ENCODE measurements around the gene EIF2B1. TPM values are rescaled to one million over a fixed set of nuclear protein-coding genes. Genes with fewer than 3 reads are reported as not detected.

Gene EIF2B1
- total RNA-seq, 1 donor from 2014 or later = 28.1 TPM

DNA sequence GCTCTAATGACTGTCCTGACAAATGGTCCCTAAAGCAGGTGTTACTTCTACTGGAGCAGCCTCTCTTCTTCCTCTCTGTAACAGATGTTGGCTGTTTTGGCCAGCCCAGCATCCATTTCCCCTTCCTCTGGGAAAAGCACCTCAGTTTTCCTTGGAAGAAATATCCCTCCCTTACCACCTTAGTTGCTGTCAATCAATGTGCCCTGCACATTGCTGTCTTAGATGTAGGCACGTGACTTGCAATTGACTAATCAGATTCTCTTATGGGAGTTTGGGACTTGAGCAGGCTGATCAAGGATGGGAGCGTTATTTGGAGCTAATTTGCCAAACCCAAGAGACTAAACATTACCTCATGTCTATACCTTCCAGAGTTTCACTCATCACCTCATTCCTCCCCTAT is 61.1 kb downstream of the EIF2B1 start:
- DNase-seq (ENCODE audit: low spot score in 2 of 2) (no peak), FAIRE-seq (no peak)

DNA sequence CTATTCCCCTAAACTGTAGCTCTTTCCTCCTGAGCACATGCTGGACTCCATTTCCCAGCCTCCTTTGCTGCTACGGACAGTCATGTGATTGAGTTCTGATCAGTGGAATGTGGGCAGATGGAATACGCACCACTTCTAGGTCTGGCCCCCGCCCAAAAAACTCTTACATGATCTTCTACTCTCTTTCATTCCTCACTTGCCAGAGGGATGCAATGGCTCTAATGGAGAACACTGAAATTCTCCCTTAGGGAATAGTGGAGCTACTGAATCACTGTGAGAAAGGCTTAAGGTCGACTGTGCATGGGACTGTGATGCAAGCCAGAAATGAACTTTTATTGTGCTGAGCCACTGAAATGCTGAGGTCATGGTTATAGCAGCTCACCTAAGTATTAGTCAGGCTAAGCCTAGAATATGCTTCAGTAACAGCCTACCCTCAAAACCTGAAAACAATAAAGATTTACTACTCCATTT is 62.1 kb downstream of the EIF2B1 start:
- FAIRE-seq = no peak
- peak in 1 of 2 donors; percentile 18 for DNase-seq (ENCODE audit: low spot score in 2 of 2)

Small RNAs within 50 kb of the gene (small RNA-seq; reads per million reads assigned to genes)
- 0.20 reads per million for gene SNORA9B

Other genes with a start within 250 kb of the EIF2B1 start
- 24.1 TPM for gene KMT5A, start 249.6 kb downstream of the EIF2B1 start, total RNA-seq
- 0.41 TPM for gene RILPL2, start 197.0 kb downstream of the EIF2B1 start, total RNA-seq
- gene SNRNP35, start 175.5 kb downstream of the EIF2B1 start, total RNA-seq = 23.2 TPM
- gene RILPL1, start 100.0 kb downstream of the EIF2B1 start, total RNA-seq = 3.7 TPM
- gene TMED2, start 49.1 kb downstream of the EIF2B1 start, total RNA-seq = 296 TPM
- 17.9 TPM for gene DDX55, start 31.6 kb downstream of the EIF2B1 start, total RNA-seq
- gene GTF2H3, start 143 bp upstream of the EIF2B1 start, total RNA-seq = 29.3 TPM
- 46.5 TPM for gene TCTN2, start 37.4 kb upstream of the EIF2B1 start, total RNA-seq
- 26.9 TPM for gene ATP6V0A2, start 78.7 kb upstream of the EIF2B1 start, total RNA-seq
- 22.4 TPM for gene DNAH10, start 128.6 kb upstream of the EIF2B1 start, total RNA-seq